HG03045 (cell line): ENCODE results near the gene KIZ.

Experiments
- ATAC-seq: cut with Tn5 transposase; IDR thresholded peaks from one replicate; pipeline ENCODE4 v1.9.1; 2021; ENCODE audit warnings: mild to moderate bottlenecking, moderate library complexity; ENCODE audit not compliant: unreplicated experiment

KIZ gene, protein sequence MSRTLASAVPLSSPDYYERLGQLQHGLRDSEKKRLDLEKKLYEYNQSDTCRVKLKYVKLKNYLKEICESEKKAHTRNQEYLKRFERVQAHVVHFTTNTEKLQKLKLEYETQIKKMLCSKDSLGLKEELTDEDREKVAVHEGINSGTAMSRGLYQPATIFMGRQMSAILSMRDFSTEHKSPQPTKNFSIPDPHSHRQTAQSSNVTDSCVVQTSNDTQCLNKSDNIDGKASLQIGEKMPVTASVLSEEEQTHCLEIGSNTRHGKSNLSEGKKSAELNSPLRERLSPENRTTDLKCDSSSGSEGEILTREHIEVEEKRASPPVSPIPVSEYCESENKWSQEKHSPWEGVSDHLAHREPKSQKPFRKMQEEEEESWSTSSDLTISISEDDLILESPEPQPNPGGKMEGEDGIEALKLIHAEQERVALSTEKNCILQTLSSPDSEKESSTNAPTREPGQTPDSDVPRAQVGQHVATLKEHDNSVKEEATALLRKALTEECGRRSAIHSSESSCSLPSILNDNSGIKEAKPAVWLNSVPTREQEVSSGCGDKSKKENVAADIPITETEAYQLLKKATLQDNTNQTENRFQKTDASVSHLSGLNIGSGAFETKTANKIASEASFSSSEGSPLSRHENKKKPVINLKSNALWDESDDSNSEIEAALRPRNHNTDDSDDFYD

DNA sequence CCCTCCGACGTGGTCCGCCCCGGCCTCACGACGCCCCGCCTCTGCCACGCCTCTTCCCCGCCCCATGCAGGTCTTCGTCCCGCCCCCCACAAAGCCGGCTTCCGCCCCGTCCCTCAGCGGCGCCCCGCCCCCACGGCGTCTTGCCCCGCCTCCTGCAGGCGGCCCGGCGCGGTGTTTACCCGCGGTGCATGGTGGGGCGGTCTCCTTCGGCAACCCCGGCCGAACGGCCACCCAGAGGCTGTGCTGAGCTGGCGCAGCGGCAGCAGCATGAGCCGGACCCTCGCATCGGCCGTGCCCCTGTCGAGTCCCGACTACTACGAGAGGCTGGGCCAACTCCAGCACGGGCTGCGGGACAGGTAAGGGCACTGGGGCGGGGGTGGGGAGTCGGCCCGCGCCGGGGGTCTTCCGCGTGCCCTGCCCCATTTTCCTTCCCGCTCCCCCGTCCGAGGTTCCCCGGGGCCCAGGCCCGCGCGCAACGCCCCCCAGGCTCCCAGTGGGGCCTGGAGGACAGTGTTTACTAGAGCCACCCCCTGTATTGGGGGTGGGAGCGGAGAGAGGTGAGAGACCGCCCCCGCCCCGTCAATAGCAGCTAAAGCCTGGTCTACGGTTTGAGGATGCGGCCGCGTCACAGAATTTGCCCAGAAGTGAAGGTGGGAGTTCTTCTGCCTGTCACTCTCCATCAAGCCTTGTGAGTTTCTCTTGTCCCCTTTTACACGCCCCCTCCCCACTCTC lies at the start of gene KIZ:
Gene KIZ (plus strand): TSS at position 234 of the 732 bp plus-strand sequence. CDS start 34 bp downstream, at position 268.
- peak; percentile 98 for ATAC-seq

DNA sequence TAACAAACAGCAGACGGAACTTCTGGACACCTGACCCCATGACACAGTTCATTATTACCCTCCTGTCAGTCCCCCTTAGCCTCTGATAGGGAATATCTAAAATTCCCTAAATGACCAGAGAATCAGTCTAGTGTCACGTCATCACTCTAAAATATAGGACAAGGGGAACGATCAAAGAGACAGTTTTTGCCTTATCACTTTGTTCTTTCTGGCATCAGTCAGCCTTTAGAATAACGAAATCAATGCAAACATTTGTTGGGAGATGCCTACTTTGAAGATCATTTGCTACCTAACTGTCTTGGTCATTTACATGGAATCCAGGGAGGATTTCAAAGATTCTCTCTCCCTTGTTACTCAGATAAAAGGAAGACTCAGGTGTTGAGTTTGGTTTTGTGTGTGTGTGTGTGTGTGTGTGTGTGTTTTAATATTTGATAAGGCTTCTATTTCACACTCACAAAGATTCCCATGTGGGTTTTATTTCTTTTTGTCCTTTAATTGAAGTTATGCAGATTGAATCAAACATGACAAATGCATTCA lies 48.0 kb upstream of the KIZ start:
- ATAC-seq, result no peak

GRCh38 chr20:21082584-21082983 lies 43.3 kb upstream of the KIZ start:
- no peak for ATAC-seq

DNA sequence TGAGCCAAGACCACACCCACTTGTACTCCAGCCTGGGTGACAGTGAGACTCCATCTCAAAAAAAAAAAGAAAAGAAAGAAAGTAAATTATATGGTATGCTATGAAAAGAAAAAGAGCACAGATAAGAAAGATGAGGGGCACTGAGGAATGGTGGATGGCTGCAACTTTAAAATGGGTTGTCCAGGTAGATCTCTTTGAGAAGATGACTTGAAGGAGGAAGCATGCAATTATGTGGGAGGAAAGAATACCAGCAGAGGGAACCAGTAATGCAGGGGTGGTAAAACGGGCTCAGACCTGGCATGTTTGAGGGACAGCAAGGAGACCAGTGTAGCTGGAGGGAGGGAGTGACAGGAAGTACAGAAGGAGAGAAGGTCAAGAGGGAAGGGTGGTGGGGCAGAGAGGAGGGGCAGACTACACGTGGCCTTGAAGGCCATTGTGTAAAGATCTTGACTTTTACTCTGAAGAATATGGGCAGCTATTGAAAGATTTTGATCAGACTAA lies 42.0 kb upstream of the KIZ start:
- ATAC-seq, result no peak

DNA sequence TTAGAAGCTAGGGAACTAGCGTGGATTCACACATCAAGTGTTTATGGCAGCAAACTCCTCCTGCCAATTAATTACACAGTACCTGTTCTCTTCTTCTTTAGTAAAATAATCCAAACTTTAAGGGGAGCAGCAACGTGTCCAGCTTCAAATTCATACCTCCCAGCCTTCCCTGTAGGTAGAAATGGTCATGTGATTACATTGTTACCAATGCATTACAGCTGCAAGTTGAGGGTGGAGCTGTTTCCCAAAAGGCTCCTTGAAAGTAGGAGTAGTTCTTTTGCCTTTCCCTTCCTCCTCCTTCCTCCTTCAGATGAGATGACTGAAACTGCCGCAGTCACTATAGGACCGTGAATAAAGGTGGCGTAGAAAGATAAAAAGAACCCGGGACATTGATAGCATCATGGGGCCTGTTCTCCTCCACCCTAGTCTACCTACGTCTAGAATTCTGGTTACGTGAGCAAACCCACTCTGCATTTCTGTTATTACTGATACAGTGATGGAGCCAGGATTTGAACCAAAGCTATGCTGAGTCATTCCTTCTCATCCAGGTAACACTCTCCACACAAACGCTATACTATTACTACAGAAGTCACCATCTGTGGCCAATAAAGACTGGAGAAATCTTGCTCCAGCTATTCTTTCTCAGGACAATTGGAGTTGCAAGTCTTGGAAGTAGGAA lies 37.9 kb upstream of the KIZ start:
- no peak for ATAC-seq

DNA sequence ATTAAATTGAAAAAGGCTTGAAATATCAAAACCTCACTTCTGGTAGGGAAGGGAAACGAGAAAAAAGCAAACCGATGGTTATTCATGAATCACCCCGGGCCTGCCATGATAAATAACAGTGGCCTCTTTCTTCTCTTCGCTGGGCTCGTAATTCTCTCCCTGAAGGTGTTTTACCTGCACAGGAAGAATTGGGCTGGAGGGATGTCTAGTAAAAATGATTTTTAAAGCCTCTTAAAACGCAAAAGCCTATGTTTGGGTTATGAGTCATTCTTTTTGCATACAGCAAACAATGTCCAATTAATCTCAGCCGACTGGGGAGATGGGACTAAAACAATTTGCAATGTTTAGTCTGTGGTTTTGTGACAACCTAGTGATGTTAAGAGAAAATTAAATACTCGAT lies 36.5 kb upstream of the KIZ start:
- no peak for ATAC-seq

- ATAC-seq, result no peak
Measured at GRCh38 chr20:21090111-21090618, 35.7 kb upstream of the KIZ start.

- ATAC-seq, result no peak
Measured at GRCh38 chr20:21090721-21091120, 35.2 kb upstream of the KIZ start.

GRCh38 chr20:21092806-21093205 lies 33.1 kb upstream of the KIZ start:
- no peak for ATAC-seq

GRCh38 chr20:21096321-21097043 lies 29.4 kb upstream of the KIZ start:
- no peak for ATAC-seq

GRCh38 chr20:21099751-21100577 lies 25.9 kb upstream of the KIZ start:
- ATAC-seq, result peak; percentile 33

- no peak for ATAC-seq
Measured at GRCh38 chr20:21100578-21101452, 25.1 kb upstream of the KIZ start.

DNA sequence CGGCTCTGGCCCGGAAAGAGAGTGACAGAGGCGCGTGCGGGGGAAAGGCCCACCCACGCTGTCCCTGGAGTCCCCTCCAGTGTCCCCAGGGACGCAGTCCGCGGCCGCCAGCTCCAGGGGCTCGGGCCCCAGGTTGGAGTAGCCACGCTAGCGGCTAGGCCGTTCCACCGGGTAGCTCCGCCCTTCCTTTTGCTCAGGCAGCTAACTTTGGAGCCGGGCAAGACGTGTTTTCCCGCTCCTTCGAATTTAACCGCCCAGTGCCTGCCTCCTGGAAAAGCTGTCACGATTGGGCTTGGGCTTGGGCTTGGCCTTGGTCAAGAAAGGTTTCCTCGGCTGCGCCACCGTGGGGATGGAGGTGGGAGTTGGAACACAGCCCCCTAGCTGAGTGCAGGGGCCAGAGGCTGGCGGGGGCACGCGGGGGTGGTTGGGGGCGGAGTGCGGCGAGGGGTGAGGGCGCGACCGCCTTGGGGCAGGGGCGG lies 24.4 kb upstream of the KIZ start:
- ATAC-seq, result no peak

- ATAC-seq, result no peak
Measured at GRCh38 chr20:21101932-21102575, 23.8 kb upstream of the KIZ start.

DNA sequence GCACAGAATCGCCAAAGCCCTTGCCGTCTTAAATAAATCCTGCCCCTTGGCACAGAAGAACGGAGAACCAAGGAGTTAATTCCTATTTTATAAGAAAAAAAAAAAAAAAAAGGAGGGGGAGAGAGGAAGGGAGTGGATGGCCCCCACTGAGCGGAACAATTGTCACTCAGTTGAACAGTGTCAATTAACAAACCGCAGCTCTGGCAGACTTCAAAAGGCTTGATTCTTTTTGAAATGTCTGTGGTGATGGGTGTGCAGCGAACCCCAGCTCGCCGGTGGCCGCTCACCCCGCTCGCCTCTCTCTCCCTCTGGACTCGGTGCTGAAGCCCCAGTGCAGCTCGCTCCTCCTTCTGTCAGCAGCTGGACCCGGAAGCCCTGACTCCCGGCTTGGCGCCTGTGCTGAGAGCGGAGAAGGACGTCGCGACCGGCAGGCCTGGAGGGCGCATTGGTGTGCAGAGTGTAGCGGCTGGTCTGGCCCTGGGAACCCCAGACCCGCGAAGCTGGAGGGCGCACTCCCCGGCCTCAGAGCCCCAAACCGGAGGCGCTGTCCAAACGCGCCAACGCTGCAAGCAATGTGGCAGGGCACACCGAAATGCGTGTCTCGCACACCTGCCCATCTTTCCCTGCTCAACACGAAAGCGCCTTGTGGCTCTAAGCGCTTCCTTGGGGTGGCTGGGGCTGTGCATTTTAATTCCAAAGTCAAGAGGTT lies 23.1 kb upstream of the KIZ start:
- no peak for ATAC-seq

DNA sequence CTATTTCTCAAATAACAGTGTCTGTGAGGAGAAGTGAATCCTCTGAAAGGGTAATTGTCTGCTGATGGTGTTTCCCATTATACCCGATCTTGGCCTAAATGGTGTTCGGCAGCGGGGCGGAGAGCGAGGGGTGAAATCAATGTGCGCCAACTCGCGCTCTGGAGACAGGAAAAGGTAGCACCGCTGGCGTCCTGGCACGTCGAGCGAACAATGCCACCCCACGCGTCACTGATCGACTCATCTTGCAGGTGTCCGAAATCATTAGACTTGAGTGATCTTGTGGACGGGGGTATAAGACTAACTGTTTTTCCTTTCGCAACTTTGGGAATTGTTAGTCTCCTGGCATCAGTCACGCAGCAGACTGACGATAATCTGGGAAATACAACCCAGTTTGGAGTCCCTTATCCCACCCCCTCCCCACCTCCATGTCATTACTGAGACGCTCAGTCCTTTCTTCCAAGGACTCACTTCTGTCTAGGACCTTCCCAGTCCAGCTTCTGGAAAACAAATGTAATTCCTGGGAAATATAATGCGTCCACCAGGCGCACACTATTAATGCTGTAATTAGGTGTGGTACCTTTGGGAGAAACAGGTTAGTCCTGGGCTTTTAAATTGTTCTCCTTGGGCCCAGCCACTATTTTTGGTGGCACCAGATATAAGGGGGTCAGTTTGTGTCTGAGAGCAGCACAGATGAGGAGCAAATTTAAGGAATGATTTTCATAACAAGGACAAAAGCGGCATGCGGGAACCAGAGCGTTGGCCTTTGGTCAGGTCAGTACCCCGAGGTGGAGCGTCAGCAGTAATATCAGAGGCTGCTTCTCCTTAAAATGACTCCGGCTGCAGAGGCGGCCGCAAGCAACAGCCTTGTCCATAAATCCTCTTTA lies 22.1 kb upstream of the KIZ start:
- ATAC-seq, result no peak
